ENCODE measurements around the gene GTSE1. TPM values are rescaled to one million over a fixed set of nuclear protein-coding genes. Genes with fewer than 3 reads are reported as not detected.

Gene GTSE1
- polyA plus RNA-seq, 4 donors = 10.5 to 21.1 (median 19.1) TPM

- DNase-seq (ENCODE audit: low read depth in 4 of 4, low spot score in 2 of 4) = no peak
These were observed 24.2 kb downstream of the GTSE1 start for GRCh38 chr22:46320716-46321386.

DNA sequence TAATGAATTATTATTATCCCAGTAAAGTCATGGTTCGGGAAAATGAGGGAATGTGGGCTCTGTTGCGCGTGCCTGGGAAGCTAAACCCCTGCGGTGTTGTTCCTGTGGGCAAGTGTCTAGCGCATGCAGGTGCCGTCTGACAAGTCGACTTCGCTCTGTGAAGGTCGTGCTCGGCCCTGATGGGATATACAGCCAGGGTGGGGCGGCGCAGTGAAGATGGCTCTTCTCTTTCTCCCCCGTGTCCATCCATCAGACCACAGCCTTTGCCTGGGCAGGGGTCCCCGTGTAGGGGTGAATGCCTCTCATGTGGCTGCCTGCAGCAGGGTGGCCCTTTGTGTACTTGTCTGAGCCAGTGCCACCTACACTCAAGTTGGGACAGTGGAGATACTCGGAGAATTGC is 26.0 kb downstream of the GTSE1 start:
- DNase-seq (ENCODE audit: low read depth in 4 of 4, low spot score in 2 of 4) = no peak

DNA sequence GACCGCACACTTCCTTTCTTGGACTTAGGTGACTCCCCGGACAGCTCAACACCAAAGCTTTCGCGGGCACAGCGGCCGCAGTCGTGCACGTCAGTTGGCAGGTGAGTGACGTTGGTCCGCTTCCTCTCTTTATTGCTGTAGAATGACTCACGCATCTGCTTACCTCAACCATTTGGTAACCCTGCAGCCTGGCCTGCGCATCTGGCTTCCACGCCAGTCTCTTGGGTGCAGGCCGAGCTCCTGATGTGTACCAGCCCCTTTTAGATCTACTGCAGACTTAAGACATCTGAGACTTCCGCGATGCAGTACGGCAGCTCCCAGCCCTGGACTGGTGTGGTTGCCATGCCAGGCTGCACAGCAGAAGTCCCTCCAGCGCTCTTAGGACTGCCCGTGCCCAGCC is 26.5 kb downstream of the GTSE1 start:
- no peak for DNase-seq (ENCODE audit: low read depth in 4 of 4, low spot score in 2 of 4)

- DNase-seq (ENCODE audit: low read depth in 4 of 4, low spot score in 2 of 4) = no peak
These were observed 29.5 kb downstream of the GTSE1 start for GRCh38 chr22:46326066-46326680.

- no peak for DNase-seq (ENCODE audit: low read depth in 4 of 4, low spot score in 2 of 4)
These were observed 31.2 kb downstream of the GTSE1 start for GRCh38 chr22:46327691-46328465.

DNA sequence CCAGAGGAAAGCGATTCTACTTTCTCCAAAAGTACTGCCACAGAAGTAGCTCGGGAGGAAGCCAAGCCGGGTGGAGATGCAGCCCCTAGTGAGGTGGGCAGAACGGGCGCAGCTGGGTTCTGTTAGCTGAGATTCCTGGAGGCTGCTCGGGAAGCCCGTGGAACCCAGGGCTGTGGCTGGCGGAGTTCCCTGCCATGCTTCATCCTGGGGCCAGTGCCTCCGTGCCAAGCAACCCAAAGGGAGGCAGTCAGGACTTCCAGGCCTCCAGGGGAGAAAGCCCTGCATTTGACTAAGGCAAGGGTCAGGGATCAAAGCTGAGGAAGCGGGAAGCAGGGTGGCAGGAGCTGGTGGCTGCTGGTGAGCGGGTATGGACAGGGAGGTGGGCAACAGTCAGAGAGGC is 32.1 kb downstream of the GTSE1 start:
- no peak for DNase-seq (ENCODE audit: low read depth in 4 of 4, low spot score in 2 of 4)

DNA sequence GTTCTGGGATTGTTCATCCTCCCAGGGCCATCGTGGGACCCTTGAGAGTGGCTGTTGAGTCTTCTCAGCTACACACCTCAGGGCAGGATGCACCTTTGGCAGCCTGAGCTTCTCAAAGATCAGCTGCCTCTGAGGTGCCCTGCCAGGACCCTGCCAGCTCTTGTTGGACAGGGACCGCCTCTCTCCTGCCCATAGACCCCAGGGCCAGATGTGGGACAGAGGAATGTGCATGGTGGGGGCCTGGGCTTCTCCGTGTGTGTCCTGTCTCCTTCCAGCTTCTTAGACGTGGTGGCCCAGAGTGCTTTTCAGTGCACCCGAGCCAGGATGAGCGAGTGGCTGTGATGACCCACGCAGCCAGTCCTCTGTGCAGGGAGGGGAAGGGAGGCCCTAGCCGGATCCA is 32.9 kb downstream of the GTSE1 start:
- DNase-seq (ENCODE audit: low read depth in 4 of 4, low spot score in 2 of 4) = no peak

GRCh38 chr22:46330426-46330825 is 33.8 kb downstream of the GTSE1 start:
- DNase-seq (ENCODE audit: low read depth in 4 of 4, low spot score in 2 of 4) = no peak

GRCh38 chr22:46331496-46331895 is 34.8 kb downstream of the GTSE1 start:
- DNase-seq (ENCODE audit: low read depth in 4 of 4, low spot score in 2 of 4) = no peak

DNA sequence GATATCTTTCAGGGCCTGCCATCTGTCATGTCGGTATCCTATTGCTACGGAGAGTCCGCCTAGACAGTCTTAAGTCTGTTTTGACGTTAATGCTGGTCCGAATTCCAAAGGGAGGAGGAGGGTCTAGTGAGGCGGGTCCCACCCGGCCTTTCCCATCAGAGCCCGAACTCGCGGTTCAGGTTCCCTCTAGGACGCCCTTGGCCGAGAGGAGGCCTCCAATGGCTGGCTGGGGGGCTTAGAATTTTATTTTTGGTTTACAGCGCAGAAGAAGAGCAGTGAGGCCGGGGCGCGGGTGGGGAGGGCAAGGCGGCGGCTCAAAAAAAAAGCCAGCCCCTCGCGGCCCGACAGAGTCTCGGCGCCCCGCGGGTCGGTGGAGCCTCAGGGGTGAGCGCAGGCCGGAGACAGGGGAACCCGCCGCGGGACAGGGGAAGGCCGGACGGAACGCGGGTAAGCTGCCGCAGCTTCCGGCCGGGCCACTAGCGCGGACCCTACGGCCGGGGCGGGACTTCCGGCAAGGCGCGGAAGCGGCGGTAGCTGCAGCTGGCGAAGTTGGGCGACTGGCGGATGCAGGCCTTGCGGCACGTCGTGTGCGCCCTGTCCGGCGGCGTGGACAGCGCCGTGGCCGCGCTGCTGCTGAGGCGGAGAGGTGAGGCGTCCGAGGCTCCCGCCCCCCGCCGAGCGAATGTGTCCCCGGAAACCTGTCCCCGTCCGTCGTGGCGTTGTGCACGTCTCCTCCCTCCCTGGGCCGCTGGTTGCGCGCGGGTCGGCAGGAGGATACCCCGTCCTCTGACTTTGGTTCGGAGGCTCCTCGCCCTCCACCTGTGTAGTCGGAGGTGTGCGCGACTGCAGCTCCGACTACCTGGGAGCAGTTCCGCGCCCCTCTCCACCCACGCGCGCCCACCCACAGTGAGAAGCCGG is 38.8 kb downstream of the GTSE1 start, which contains the start of gene TRMU:
TRMU (plus strand) TSS at position 514 of the 918 bp plus-strand sequence; CDS start at position 565, 51 bp downstream.
- DNase-seq (ENCODE audit: low read depth in 4 of 4, low spot score in 2 of 4) = peak; percentile 44 to 81 (median 58)

- no peak for DNase-seq (ENCODE audit: low read depth in 4 of 4, low spot score in 2 of 4)
These were observed 39.7 kb downstream of the GTSE1 start for GRCh38 chr22:46336119-46337078.

GRCh38 chr22:46337870-46338269 is 41.2 kb downstream of the GTSE1 start:
- no peak for DNase-seq (ENCODE audit: low read depth in 4 of 4, low spot score in 2 of 4)

DNA sequence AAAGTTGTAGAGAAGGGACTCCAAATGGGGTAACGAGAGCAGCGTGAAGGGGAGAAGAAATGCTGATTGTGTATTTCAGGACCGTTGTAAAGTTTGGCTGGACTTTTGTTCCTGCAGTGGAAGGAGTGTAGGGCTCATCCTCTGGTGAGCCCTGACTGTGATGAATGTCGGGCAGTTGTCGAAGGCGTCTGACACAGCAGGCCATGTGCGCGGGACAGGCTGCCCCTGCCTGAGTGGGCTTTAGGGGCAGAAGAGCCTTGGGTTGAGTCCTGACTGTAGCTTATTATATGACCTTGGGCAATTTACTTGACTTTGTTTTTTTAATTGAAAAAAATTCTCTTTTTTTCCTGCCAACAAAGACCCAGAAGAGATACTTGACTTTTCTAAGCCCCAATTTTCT is 42.0 kb downstream of the GTSE1 start:
- no peak for DNase-seq (ENCODE audit: low read depth in 4 of 4, low spot score in 2 of 4)

GRCh38 chr22:46339956-46340355 is 43.3 kb downstream of the GTSE1 start:
- DNase-seq (ENCODE audit: low read depth in 4 of 4, low spot score in 2 of 4) = no peak

- DNase-seq (ENCODE audit: low read depth in 4 of 4, low spot score in 2 of 4) = no peak
These were observed 44.0 kb downstream of the GTSE1 start for GRCh38 chr22:46340676-46341075.

GRCh38 chr22:46346680-46347405 is 50.2 kb downstream of the GTSE1 start:
- DNase-seq (ENCODE audit: low read depth in 4 of 4, low spot score in 2 of 4) = no peak

DNA sequence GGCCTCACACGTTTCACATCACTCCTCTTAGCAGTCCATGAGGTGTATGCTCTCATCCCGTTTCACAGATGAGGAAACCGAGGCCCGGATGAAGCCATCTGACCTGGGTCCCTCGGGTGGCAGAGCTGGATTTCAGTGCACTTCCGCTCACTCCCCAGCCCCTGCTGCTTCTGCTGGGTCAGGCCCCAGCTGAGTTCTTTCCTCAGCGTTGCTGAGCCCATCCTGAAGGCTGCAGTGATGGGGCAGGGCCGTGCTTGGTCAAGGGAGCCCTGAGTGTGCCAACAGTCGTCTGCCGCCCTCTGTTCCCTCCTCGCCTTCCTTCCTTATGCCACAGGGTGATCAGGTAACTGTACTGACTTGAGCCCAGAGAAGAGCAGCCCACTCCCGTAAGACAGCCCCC is 51.0 kb downstream of the GTSE1 start:
- DNase-seq (ENCODE audit: low read depth in 4 of 4, low spot score in 2 of 4) = no peak

GRCh38 chr22:46348099-46348695 is 51.5 kb downstream of the GTSE1 start:
- DNase-seq (ENCODE audit: low read depth in 4 of 4, low spot score in 2 of 4) = no peak

Data from left renal cortex interstitium (tissue), 4 donors.